Measurements from ENCODE around the gene ARHGEF26. TPM values are rescaled to one million over a fixed set of nuclear protein-coding genes. Genes with fewer than 3 reads are reported as not detected.
A peak's percentile ranks its signal among the peaks of the same experiment; 100 is the strongest.

ARHGEF26 gene
- polyA plus RNA-seq, 4 donors, result 6.5 to 13.6 (median 9.0) TPM

GRCh38 chr3:154176036-154176435, 54.8 kb downstream of the ARHGEF26 start:
- WGBS, 3 donors, result 50 to 72% (median 53%) methylated on average over 2 of the region's 2 CpGs
- peaks cover 0 to 4% (median 0%) of the 10 kb centered on the region in 3 donors for H3K4me1 ChIP-seq (ENCODE audit: control insufficient read depth in 3 of 3, insufficient read depth in 2 of 3, low read depth in 1 of 3, low read length in 2 of 3)
- DNase-seq (no peak), FAIRE-seq (no peak)
- H3K36me3 ChIP-seq (ENCODE audit: control insufficient read depth in 3 of 3, insufficient read depth in 2 of 3, low read depth in 1 of 3, low read length in 3 of 3), result no peaks in the 10 kb centered on the region
- no peak overlapping the region for H3K27ac ChIP-seq (ENCODE audit: low read depth in 1 of 3, low read length in 2 of 3)
- H3K9me3 ChIP-seq (ENCODE audit: control insufficient read depth in 2 of 2, insufficient read depth in 1 of 2, low read depth in 1 of 2, low read length in 1 of 2), result no peaks in the 10 kb centered on the region
- no peaks in the 10 kb centered on the region for H3K27me3 ChIP-seq (ENCODE audit: control insufficient read depth in 3 of 3, insufficient read depth in 3 of 3, low read length in 3 of 3)
- H3K4me3 ChIP-seq (ENCODE audit: low read depth in 1 of 3, low read length in 3 of 3), result no peak overlapping the region

DNA sequence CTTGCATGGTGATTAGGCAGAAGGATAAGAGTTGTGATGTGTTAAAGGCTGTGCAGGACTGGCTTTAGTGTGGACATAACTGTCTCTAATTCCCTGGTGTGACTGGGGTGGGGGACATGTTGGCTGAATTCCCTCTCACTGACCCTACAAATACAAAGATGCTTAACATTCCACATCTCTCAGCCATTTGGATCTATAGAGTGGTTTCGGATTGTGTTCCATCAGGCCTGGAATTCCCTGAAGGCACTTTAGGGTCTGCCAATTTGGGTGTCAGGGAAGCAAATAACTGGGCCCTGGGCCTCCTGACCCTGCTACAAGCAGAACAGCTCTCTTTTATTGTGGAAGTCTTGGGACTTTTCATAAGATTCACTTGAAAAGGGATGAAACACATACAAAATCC, 56.2 kb downstream of the ARHGEF26 start:
- H3K9me3 ChIP-seq (ENCODE audit: control insufficient read depth in 2 of 2, insufficient read depth in 1 of 2, low read depth in 1 of 2, low read length in 1 of 2), result no peaks in the 10 kb centered on the region
- 75 to 100% (median 96%) methylated on average over 1 of the region's 1 CpG for WGBS, 3 donors
- H3K36me3 ChIP-seq (ENCODE audit: control insufficient read depth in 3 of 3, insufficient read depth in 2 of 3, low read depth in 1 of 3, low read length in 3 of 3), result no peaks in the 10 kb centered on the region
- FAIRE-seq (no peak), DNase-seq (no peak)
- H3K27me3 ChIP-seq (ENCODE audit: control insufficient read depth in 3 of 3, insufficient read depth in 3 of 3, low read length in 3 of 3), result no peaks in the 10 kb centered on the region
- H3K4me1 ChIP-seq (ENCODE audit: control insufficient read depth in 3 of 3, insufficient read depth in 2 of 3, low read depth in 1 of 3, low read length in 2 of 3), result peaks cover 0 to 4% (median 0%) of the 10 kb centered on the region in 3 donors
- H3K4me3 ChIP-seq (ENCODE audit: low read depth in 1 of 3, low read length in 3 of 3), result no peak overlapping the region
- no peak overlapping the region for H3K27ac ChIP-seq (ENCODE audit: low read depth in 1 of 3, low read length in 2 of 3)

DNA sequence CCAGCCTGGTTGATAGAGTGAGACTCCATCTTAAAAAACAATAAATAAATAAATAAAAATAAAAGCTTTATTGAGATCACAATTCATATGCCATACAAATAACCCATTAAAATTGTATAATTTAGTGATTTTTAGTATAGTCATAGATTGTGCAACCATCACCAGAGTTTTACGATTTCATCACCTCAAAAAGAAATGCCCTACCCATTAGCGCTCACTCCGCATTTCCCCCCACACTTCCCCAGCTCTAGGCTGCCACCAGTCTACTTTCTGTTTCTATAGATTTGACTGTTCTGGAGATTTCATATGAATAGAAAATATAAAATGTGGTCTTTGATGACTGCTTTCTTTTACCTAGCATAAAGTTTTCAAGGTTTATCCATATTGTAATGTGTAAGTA, 57.0 kb downstream of the ARHGEF26 start:
- Histone ChIP-seq H3K27me3 (ENCODE audit: control insufficient read depth in 3 of 3, insufficient read depth in 3 of 3, low read length in 3 of 3) (no peaks in the 10 kb centered on the region), H3K36me3 (ENCODE audit: control insufficient read depth in 3 of 3, insufficient read depth in 2 of 3, low read depth in 1 of 3, low read length in 3 of 3) (no peaks in the 10 kb centered on the region), H3K9me3 (ENCODE audit: control insufficient read depth in 2 of 2, insufficient read depth in 1 of 2, low read depth in 1 of 2, low read length in 1 of 2) (no peaks in the 10 kb centered on the region), H3K27ac (ENCODE audit: low read depth in 1 of 3, low read length in 2 of 3) (no peak overlapping the region), H3K4me1 (ENCODE audit: control insufficient read depth in 3 of 3, insufficient read depth in 2 of 3, low read depth in 1 of 3, low read length in 2 of 3) (peaks cover 0 to 4% (median 0%) of the 10 kb centered on the region in 3 donors), H3K4me3 (ENCODE audit: low read depth in 1 of 3, low read length in 3 of 3) (no peak overlapping the region)
- 82 to 90% (median 85%) methylated on average over 3 of the region's 3 CpGs for WGBS, 3 donors
- FAIRE-seq, result no peak
- DNase-seq, result no peak

DNA sequence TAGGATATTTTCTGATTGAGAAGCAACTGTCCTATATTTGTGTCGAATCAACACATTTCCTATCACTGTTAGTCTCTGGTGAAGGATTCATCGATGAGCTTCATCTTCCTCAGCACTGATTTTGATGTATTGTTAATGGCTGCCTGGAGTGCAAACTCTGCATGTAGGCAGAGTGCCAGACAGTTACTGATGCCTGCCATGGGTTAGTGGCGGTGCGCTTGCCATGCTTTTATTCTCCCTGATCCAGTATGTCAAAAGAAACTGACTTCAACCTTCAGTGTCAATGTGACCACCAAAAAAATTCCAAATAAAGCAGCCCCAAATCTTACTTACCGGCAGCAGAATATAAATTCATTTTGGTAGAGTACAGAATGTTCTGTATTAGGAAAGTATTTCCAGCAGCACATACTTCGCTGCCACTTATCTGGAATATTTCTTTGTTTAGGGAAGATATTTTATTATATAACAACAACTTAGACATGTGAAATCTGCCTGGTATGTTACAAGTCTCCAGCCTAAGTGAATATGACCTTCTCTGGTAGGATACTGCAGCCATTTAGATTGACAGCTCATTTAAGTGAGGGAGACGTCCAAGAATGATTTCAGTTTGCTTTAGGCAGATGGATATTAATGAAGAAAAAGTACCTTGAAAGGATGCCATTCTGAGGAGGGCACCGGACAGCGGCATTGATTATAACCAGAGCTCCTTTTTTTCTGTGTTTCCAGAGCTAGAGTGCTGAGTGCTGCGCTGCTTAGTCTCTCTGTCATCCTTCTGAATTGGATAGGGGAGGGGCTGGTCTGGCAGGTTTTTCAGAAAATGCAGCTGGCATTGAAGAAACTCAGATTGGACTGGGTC, 59.9 kb downstream of the ARHGEF26 start:
- WGBS, 3 donors, result 77 to 84% (median 82%) methylated on average over 10 of the region's 10 CpGs
- no peak for DNase-seq
- Histone ChIP-seq H3K4me1 (ENCODE audit: control insufficient read depth in 3 of 3, insufficient read depth in 2 of 3, low read depth in 1 of 3, low read length in 2 of 3) (no peaks in the 10 kb centered on the region), H3K27ac (ENCODE audit: low read depth in 1 of 3, low read length in 2 of 3) (peak overlapping the region in 1 of 3 donors; percentile 57), H3K4me3 (ENCODE audit: low read depth in 1 of 3, low read length in 3 of 3) (no peak overlapping the region), H3K36me3 (ENCODE audit: control insufficient read depth in 3 of 3, insufficient read depth in 2 of 3, low read depth in 1 of 3, low read length in 3 of 3) (no peaks in the 10 kb centered on the region), H3K9me3 (ENCODE audit: control insufficient read depth in 2 of 2, insufficient read depth in 1 of 2, low read depth in 1 of 2, low read length in 1 of 2) (no peaks in the 10 kb centered on the region), H3K27me3 (ENCODE audit: control insufficient read depth in 3 of 3, insufficient read depth in 3 of 3, low read length in 3 of 3) (no peaks in the 10 kb centered on the region)
- FAIRE-seq, result no peak

- DNase-seq, result no peak
- H3K4me3 ChIP-seq (ENCODE audit: low read depth in 1 of 3, low read length in 3 of 3), result no peak overlapping the region
- no peaks in the 10 kb centered on the region for H3K9me3 ChIP-seq (ENCODE audit: control insufficient read depth in 2 of 2, insufficient read depth in 1 of 2, low read depth in 1 of 2, low read length in 1 of 2)
- WGBS, 3 donors, result 78 to 90% (median 81%) methylated on average over 4 of the region's 4 CpGs
- no peaks in the 10 kb centered on the region for H3K36me3 ChIP-seq (ENCODE audit: control insufficient read depth in 3 of 3, insufficient read depth in 2 of 3, low read depth in 1 of 3, low read length in 3 of 3)
- no peaks in the 10 kb centered on the region for H3K27me3 ChIP-seq (ENCODE audit: control insufficient read depth in 3 of 3, insufficient read depth in 3 of 3, low read length in 3 of 3)
- no peaks in the 10 kb centered on the region for H3K4me1 ChIP-seq (ENCODE audit: control insufficient read depth in 3 of 3, insufficient read depth in 2 of 3, low read depth in 1 of 3, low read length in 2 of 3)
- no peak for FAIRE-seq
- no peak overlapping the region for H3K27ac ChIP-seq (ENCODE audit: low read depth in 1 of 3, low read length in 2 of 3)
Measured at GRCh38 chr3:154182322-154182922, 61.2 kb downstream of the ARHGEF26 start.

DNA sequence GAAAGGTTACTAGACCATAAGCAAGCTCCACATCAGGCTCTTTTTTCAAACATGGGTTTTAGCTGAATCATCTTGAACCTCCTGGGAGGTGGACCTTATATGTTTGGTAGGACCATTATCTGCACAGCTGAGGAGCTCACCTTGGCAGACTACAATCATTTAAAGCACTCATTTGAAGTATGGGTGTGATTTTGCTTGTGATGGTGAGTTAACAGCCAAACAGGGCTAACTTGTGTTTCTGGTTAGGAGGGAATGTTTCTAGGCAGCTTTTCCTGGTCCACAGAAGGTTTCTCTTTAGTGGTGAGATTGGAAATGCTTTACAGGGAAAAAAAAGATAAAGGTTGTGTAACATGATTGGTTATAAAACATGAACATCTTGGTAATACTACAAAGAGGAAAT, 61.8 kb downstream of the ARHGEF26 start:
- no peaks in the 10 kb centered on the region for H3K4me1 ChIP-seq (ENCODE audit: control insufficient read depth in 3 of 3, insufficient read depth in 2 of 3, low read depth in 1 of 3, low read length in 2 of 3)
- H3K36me3 ChIP-seq (ENCODE audit: control insufficient read depth in 3 of 3, insufficient read depth in 2 of 3, low read depth in 1 of 3, low read length in 3 of 3), result no peaks in the 10 kb centered on the region
- FAIRE-seq (no peak), DNase-seq (no peak)
- no peak overlapping the region for H3K27ac ChIP-seq (ENCODE audit: low read depth in 1 of 3, low read length in 2 of 3)
- no peak overlapping the region for H3K4me3 ChIP-seq (ENCODE audit: low read depth in 1 of 3, low read length in 3 of 3)
- no peaks in the 10 kb centered on the region for H3K9me3 ChIP-seq (ENCODE audit: control insufficient read depth in 2 of 2, insufficient read depth in 1 of 2, low read depth in 1 of 2, low read length in 1 of 2)
- no peaks in the 10 kb centered on the region for H3K27me3 ChIP-seq (ENCODE audit: control insufficient read depth in 3 of 3, insufficient read depth in 3 of 3, low read length in 3 of 3)

DNA sequence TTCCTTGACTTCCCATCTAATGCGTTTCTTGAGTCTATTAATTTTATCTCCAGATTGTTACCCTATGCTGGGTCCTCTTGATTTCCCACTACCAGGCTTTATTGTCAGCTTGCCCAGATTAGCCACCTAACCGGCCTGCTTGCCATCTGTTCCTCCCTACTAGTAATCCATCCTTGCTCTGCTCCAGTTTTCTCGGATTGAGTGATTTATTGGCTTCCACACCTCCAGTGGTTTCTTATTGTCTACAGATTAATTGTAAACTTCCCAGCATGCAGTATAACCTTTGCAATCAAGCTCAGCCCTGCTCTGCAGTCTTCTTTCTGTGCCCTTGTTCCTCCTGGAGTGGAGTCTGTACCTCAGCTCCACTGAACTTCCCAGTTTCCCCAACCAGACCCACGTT, 63.4 kb downstream of the ARHGEF26 start:
- DNase-seq (peak in 1 of 2 donors; percentile 52), FAIRE-seq (no peak)
- H3K36me3 ChIP-seq (ENCODE audit: control insufficient read depth in 3 of 3, insufficient read depth in 2 of 3, low read depth in 1 of 3, low read length in 3 of 3), result peaks cover 0 to 4% (median 3%) of the 10 kb centered on the region in 3 donors
- H3K4me1 ChIP-seq (ENCODE audit: control insufficient read depth in 3 of 3, insufficient read depth in 2 of 3, low read depth in 1 of 3, low read length in 2 of 3), result no peaks in the 10 kb centered on the region
- no peaks in the 10 kb centered on the region for H3K9me3 ChIP-seq (ENCODE audit: control insufficient read depth in 2 of 2, insufficient read depth in 1 of 2, low read depth in 1 of 2, low read length in 1 of 2)
- WGBS, 3 donors, result 40 to 66% (median 60%) methylated on average over 4 of the region's 4 CpGs
- no peaks in the 10 kb centered on the region for H3K27me3 ChIP-seq (ENCODE audit: control insufficient read depth in 3 of 3, insufficient read depth in 3 of 3, low read length in 3 of 3)
- no peak overlapping the region for H3K4me3 ChIP-seq (ENCODE audit: low read depth in 1 of 3, low read length in 3 of 3)
- H3K27ac ChIP-seq (ENCODE audit: low read depth in 1 of 3, low read length in 2 of 3), result no peak overlapping the region

DNA sequence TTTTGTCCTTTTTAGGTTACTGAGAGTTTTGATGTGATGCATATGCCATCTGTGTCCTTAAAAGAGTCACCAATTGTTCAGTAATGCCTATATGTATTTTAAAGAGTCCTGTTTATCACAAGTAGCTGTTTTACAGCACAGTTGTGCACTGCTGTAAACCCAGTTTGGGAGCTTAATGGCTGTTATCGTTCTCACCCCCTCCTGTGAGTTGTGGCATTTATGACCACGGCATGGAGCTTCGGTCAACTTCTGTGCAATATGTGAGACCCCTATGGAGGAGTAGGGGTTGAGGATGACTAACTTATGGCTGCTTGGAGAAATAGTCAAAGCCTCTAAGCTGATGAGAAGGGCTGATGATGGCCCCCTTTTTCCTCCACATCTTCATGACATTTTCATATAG, 67.2 kb downstream of the ARHGEF26 start:
- WGBS, 3 donors, result 80 to 97% (median 94%) methylated on average over 3 of the region's 3 CpGs
- H3K4me3 ChIP-seq (ENCODE audit: low read depth in 1 of 3, low read length in 3 of 3), result no peak overlapping the region
- H3K36me3 ChIP-seq (ENCODE audit: control insufficient read depth in 3 of 3, insufficient read depth in 2 of 3, low read depth in 1 of 3, low read length in 3 of 3), result peaks cover 0 to 5% (median 3%) of the 10 kb centered on the region in 3 donors
- H3K27me3 ChIP-seq (ENCODE audit: control insufficient read depth in 3 of 3, insufficient read depth in 3 of 3, low read length in 3 of 3), result no peaks in the 10 kb centered on the region
- FAIRE-seq, result no peak
- no peak for DNase-seq
- no peaks in the 10 kb centered on the region for H3K4me1 ChIP-seq (ENCODE audit: control insufficient read depth in 3 of 3, insufficient read depth in 2 of 3, low read depth in 1 of 3, low read length in 2 of 3)
- H3K9me3 ChIP-seq (ENCODE audit: control insufficient read depth in 2 of 2, insufficient read depth in 1 of 2, low read depth in 1 of 2, low read length in 1 of 2), result no peaks in the 10 kb centered on the region
- no peak overlapping the region for H3K27ac ChIP-seq (ENCODE audit: low read depth in 1 of 3, low read length in 2 of 3)
